ENCODE data around the gene EVX1. TPM values are rescaled to one million over a fixed set of nuclear protein-coding genes. Genes with fewer than 3 reads are reported as not detected.

EVX1 gene
- total RNA-seq, 2 experiments from 2014 or later, result 0.25 to 0.33 TPM

- H3K27ac ChIP-seq (ENCODE audit: low read depth in 1 of 2, low read length in 2 of 2), result no peak overlapping the region
- ATAC-seq (ENCODE audit: poor library complexity) (no peak), DNase-seq (no peak)
- H3K4me1 Mint-ChIP-seq (ENCODE audit: low read depth), result no peaks in the 10 kb centered on the region
- peaks cover 21 to 24% of the 10 kb centered on the region in 2 experiments for H3K9me3 ChIP-seq (ENCODE audit: control insufficient read depth in 1 of 2, insufficient read depth in 1 of 2, low read length in 2 of 2)
- ChIA-PET POLR2A (no interaction called here), CTCF (no interaction called here)
- peaks cover 0 to 2% of the 10 kb centered on the region in 2 experiments for H3K27me3 ChIP-seq (ENCODE audit: control insufficient read depth in 1 of 2, insufficient read depth in 2 of 2, low read length in 2 of 2)
- TF ChIP-seq CTCF (IDR thresholded peaks at IDR 0.05), result no peak
- no peaks in the 10 kb centered on the region for H3K36me3 ChIP-seq (ENCODE audit: insufficient read depth, low read length)
- H3K27ac Mint-ChIP-seq, result no peak overlapping the region
- H3K4me1 ChIP-seq (ENCODE audit: insufficient read depth, low read length), result no peaks in the 10 kb centered on the region
- intact Hi-C loops (cut with DNase I, micrococcal nuclease), result no loop called here
- peaks cover 26% of the 10 kb centered on the region for H3K27me3 Mint-ChIP-seq
- H3K4me3 Mint-ChIP-seq, result no peak overlapping the region
- no peak overlapping the region for H3K4me3 ChIP-seq (ENCODE audit: low read length)
- peaks cover 6% of the 10 kb centered on the region for H3K9me3 Mint-ChIP-seq
- H3K36me3 Mint-ChIP-seq (ENCODE audit: low read depth), result no peaks in the 10 kb centered on the region
Measured at GRCh38 chr7:27271384-27271783, 28.8 kb downstream of the EVX1 start.

GRCh38 chr7:27277628-27278027 is 35.0 kb downstream of the EVX1 start:
- Histone ChIP-seq H3K4me1 (ENCODE audit: insufficient read depth, low read length) (no peaks in the 10 kb centered on the region), H3K27ac (ENCODE audit: low read depth in 1 of 2, low read length in 2 of 2) (no peak overlapping the region), H3K4me3 (ENCODE audit: low read length) (no peak overlapping the region), H3K36me3 (ENCODE audit: insufficient read depth, low read length) (no peaks in the 10 kb centered on the region), H3K9me3 (ENCODE audit: control insufficient read depth in 1 of 2, insufficient read depth in 1 of 2, low read length in 2 of 2) (peaks cover 9 to 12% of the 10 kb centered on the region in 2 experiments), H3K27me3 (ENCODE audit: control insufficient read depth in 1 of 2, insufficient read depth in 2 of 2, low read length in 2 of 2) (peaks cover 3 to 4% of the 10 kb centered on the region in 2 experiments)
- Mint-ChIP-seq H3K36me3 (ENCODE audit: low read depth) (no peaks in the 10 kb centered on the region), H3K4me3 (no peak overlapping the region), H3K9me3 (peaks cover 4% of the 10 kb centered on the region), H3K4me1 (ENCODE audit: low read depth) (no peaks in the 10 kb centered on the region), H3K27ac (no peak overlapping the region), H3K27me3 (peaks cover 35% of the 10 kb centered on the region)
- TF ChIP-seq CTCF (IDR thresholded peaks at IDR 0.05), result no peak
- intact Hi-C loops (cut with DNase I, micrococcal nuclease), result no loop called here
- DNase-seq (no peak), ATAC-seq (ENCODE audit: poor library complexity) (no peak)
- ChIA-PET POLR2A (no interaction called here), CTCF (no interaction called here)

- no peaks in the 10 kb centered on the region for H3K4me1 Mint-ChIP-seq (ENCODE audit: low read depth)
- ATAC-seq (ENCODE audit: poor library complexity), result no peak
- intact Hi-C loops (cut with DNase I, micrococcal nuclease), result no loop called here
- Histone ChIP-seq H3K4me1 (ENCODE audit: insufficient read depth, low read length) (no peaks in the 10 kb centered on the region), H3K9me3 (ENCODE audit: control insufficient read depth in 1 of 2, insufficient read depth in 1 of 2, low read length in 2 of 2) (no peaks in the 10 kb centered on the region), H3K36me3 (ENCODE audit: insufficient read depth, low read length) (no peaks in the 10 kb centered on the region), H3K27ac (ENCODE audit: low read depth in 1 of 2, low read length in 2 of 2) (no peak overlapping the region), H3K27me3 (ENCODE audit: control insufficient read depth in 1 of 2, insufficient read depth in 2 of 2, low read length in 2 of 2) (peaks cover 0 to 4% of the 10 kb centered on the region in 2 experiments), H3K4me3 (ENCODE audit: low read length) (no peak overlapping the region)
- POLR2A ChIA-PET, result no interaction called here
- TF ChIP-seq CTCF (IDR thresholded peaks at IDR 0.05), result no peak
- H3K27ac Mint-ChIP-seq, result no peak overlapping the region
- H3K9me3 Mint-ChIP-seq, result no peaks in the 10 kb centered on the region
- no peak overlapping the region for H3K4me3 Mint-ChIP-seq
- CTCF ChIA-PET, result no interaction called here
- H3K27me3 Mint-ChIP-seq, result peaks cover 37% of the 10 kb centered on the region
- no peak for DNase-seq
- H3K36me3 Mint-ChIP-seq (ENCODE audit: low read depth), result no peaks in the 10 kb centered on the region
Measured at GRCh38 chr7:27283558-27283957, 41.0 kb downstream of the EVX1 start.
